Lung (tissue), 12 donors: Measurements from ENCODE around the gene ARHGEF28. TPM values are rescaled to one million over a fixed set of nuclear protein-coding genes. Genes with fewer than 3 reads are reported as not detected.

Source experiments
- ATAC-seq: fragments of 200-7000 bp; cut with Tn5 transposase; one replicate; pipeline ENCODE4 v1.9.1; 2020; ENCODE audit warnings: moderate number of reproducible peaks; ENCODE audit not compliant: insufficient read depth, low FRiP score
- DNase-seq, 3 donors: peaks; one replicate each; pipeline ENCODE4 v3.0.0-alpha.2; 2013 to 2017
- H3K27ac ChIP-seq, 2 donors: one replicate each; pipeline ENCODE4 v1.5.1; 2013; ENCODE audit warnings: mild to moderate bottlenecking in 2 of 2, moderate library complexity in 2 of 2, control low read depth in 1 of 2, inconsistent platforms in 1 of 2, low read depth in 1 of 2, low read length in 1 of 2
- H3K27me3 ChIP-seq, 3 donors: one replicate each; pipeline ENCODE4 v1.5.1; 2013; ENCODE audit warnings: low read length in 2 of 3; ENCODE audit not compliant: control insufficient read depth in 3 of 3, insufficient read depth in 3 of 3
- H3K36me3 ChIP-seq, 4 donors: one replicate each; pipeline ENCODE4 v1.5.1; 2013; ENCODE audit warnings: low read length in 4 of 4, mild to moderate bottlenecking in 1 of 4, moderate library complexity in 1 of 4; ENCODE audit not compliant: control insufficient read depth in 4 of 4, insufficient read depth in 4 of 4
- H3K4me1 ChIP-seq, 5 donors: one replicate each; pipeline ENCODE4 v1.5.1; 2013; ENCODE audit warnings: low read length in 5 of 5, mild to moderate bottlenecking in 2 of 5, moderate library complexity in 1 of 5; ENCODE audit not compliant: control insufficient read depth in 5 of 5, insufficient read depth in 5 of 5
- H3K4me3 ChIP-seq: one replicate; pipeline ENCODE4 v1.5.1; 2013; ENCODE audit warnings: mild to moderate bottlenecking, control low read depth, moderate library complexity
- H3K9ac ChIP-seq, 2 donors: one replicate each; pipeline ENCODE4 v1.5.1; 2013; ENCODE audit warnings: low read length in 2 of 2, control low read depth in 1 of 2; ENCODE audit not compliant: insufficient read depth in 1 of 2
- H3K9me3 ChIP-seq, 4 donors: one replicate each; pipeline ENCODE4 v1.5.1; 2013; ENCODE audit warnings: low read length in 3 of 4, mild to moderate bottlenecking in 1 of 4, moderate library complexity in 1 of 4; ENCODE audit not compliant: control insufficient read depth in 4 of 4, insufficient read depth in 3 of 4
- CTCF ChIP-seq: IDR thresholded peaks from 2 replicates; pipeline ENCODE4 v1.5.1; 2012; ENCODE audit warnings: mild to moderate bottlenecking; ENCODE audit errors: control extremely low read depth, extremely low read depth
- WGBS, 2 donors: extraction: QIAGEN DNeasy Blood & Tissue Kit; methylation state at CpG; one replicate each; pipeline ENCODE4 v1.1.7; 2013; 5-methylcytosine and 5-hydroxymethylcytosine counted together
- polyA plus RNA-seq, 2 donors: library from polyadenylated mRNA; stranded (reverse); fragments of 200-250 nt; gene quantifications; one replicate each; pipeline ENCODE4 v1.2.1, GENCODE V29; 2013
- total RNA-seq, 2 donors: library from RNA; depleted of rRNA in 1 of 2; stranded (reverse); fragments of >200 nt in 1 of 2; gene quantifications; one replicate each; pipeline ENCODE4 v1.2.1, GENCODE V29; 2014 to 2021
- donor health status: control.
- donor health status: control.
- donor health status: Bipolar disorder and iron deficiency.
- donor health status: healthy.
- donor health status: DM: yes; HTN: yes; CAD: no.

The ARHGEF28 gene
- total and polyA plus RNA-seq, 4 donors, result 3.0 to 13.0 (median 10.0) TPM

- Histone ChIP-seq H3K27ac (no peak overlapping the region), H3K36me3 (no peaks in the 10 kb centered on the region), H3K9me3 (peaks cover 0 to 6% (median 1%) of the 10 kb centered on the region in 4 donors), H3K9ac (no peak overlapping the region), H3K4me3 (no peak overlapping the region), H3K27me3 (no peaks in the 10 kb centered on the region), H3K4me1 (no peaks in the 10 kb centered on the region)
- ATAC-seq, result no peak
- TF ChIP-seq CTCF, result no peak
- 75 to 92% methylated on average over 3 of the region's 3 CpGs for WGBS, 2 donors
- no peak for DNase-seq
These were observed 314.8 kb downstream of the ARHGEF28 start for GRCh38 chr5:73940801-73941200.

GRCh38 chr5:73942783-73943182 is 316.8 kb downstream of the ARHGEF28 start:
- TF ChIP-seq CTCF, result no peak
- Histone ChIP-seq H3K4me3 (no peak overlapping the region), H3K4me1 (peaks cover 0 to 8% (median under 1%) of the 10 kb centered on the region in 5 donors), H3K27ac (no peak overlapping the region), H3K36me3 (no peaks in the 10 kb centered on the region), H3K9ac (no peak overlapping the region), H3K9me3 (peaks cover 0 to 6% (median 1%) of the 10 kb centered on the region in 4 donors), H3K27me3 (no peaks in the 10 kb centered on the region)
- no peak for DNase-seq
- ATAC-seq, result no peak
- WGBS, 2 donors, result 97% methylated on average over 1 of the region's 1 CpG

DNA sequence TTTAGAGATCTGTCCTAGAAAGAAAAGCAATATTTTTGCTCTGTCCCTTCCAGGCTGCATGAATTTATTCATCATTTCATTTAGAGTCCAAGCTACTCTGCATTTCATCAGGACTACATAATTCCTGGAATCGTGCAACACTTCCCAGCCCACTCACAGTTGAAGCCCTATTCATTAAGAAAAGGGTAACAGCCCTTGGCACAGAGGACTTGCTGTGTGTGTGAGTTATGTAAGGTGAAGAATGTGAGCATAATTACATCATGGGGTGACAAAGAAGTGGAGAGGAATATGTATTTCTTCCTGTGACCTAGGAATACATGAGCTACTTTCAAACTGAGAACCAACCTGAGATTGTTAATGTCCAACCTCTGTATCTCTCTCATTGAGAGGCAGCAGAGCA is 317.4 kb downstream of the ARHGEF28 start:
- whole genome bisulfite sequencing, 2 donors, result 65 to 84% methylated on average over 1 of the region's 1 CpG
- Histone ChIP-seq H3K36me3 (no peaks in the 10 kb centered on the region), H3K9ac (no peak overlapping the region), H3K9me3 (peaks cover 0 to 6% (median 1%) of the 10 kb centered on the region in 4 donors), H3K27ac (no peak overlapping the region), H3K4me3 (no peak overlapping the region), H3K27me3 (no peaks in the 10 kb centered on the region), H3K4me1 (peaks cover 0 to 14% (median 5%) of the 10 kb centered on the region in 5 donors)
- no peak for ATAC-seq
- DNase-seq, result no peak
- TF ChIP-seq CTCF, result no peak

DNA sequence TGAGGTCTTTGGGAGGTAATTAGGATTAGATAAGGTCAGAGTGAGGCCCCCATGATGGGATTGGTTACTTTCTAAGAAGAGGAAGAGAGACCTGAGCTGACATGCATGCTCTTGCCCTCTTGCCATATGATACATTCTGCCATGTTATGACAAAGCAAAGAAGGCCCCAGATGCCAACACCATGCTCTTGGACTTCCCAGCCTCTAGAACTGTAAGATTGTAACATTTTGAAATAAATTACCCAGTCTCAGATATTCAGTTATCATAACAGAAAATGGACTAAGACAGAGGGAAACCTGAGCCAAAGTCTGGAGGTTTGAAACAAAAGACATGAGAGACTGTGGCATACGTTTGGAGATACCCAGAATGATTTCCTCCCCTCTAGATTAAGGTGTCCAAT is 318.6 kb downstream of the ARHGEF28 start:
- H3K27ac ChIP-seq, result no peak overlapping the region
- no peak overlapping the region for H3K9ac ChIP-seq
- no peaks in the 10 kb centered on the region for H3K27me3 ChIP-seq
- H3K4me1 ChIP-seq, result peaks cover 0 to 17% (median 6%) of the 10 kb centered on the region in 5 donors
- TF ChIP-seq CTCF, result no peak
- ATAC-seq (no peak), DNase-seq (no peak)
- peaks cover 0 to 6% (median 2%) of the 10 kb centered on the region in 4 donors for H3K9me3 ChIP-seq
- no peak overlapping the region for H3K4me3 ChIP-seq
- no peaks in the 10 kb centered on the region for H3K36me3 ChIP-seq
- 83 to 88% methylated on average over 1 of the region's 1 CpG for WGBS, 2 donors
